HepG2 (cell line): ENCODE data around the gene ZCCHC17. TPM values are rescaled to one million over a fixed set of nuclear protein-coding genes. Genes with fewer than 3 reads are reported as not detected.

ENCODE experiments used
- AKAP8 ChIP-seq: sonication (generic); formaldehyde crosslinking; IDR thresholded peaks from 2 replicates; pipeline ENCODE4 v1.5.1; 2020; ENCODE audit warnings: mild to moderate bottlenecking, missing genetic modification reagents
- FOXK1 ChIP-seq: sonication (generic); formaldehyde crosslinking; IDR thresholded peaks from 2 replicates; pipeline ENCODE4 v1.4.0; 2020; ENCODE audit warnings: low read depth, missing genetic modification reagents, borderline replicate concordance
- HDAC1 ChIP-seq: sonication (generic); formaldehyde crosslinking; IDR thresholded peaks from 2 replicates; pipeline ENCODE4 v1.5.1; 2020; ENCODE audit warnings: mild to moderate bottlenecking, missing genetic modification reagents
- KDM5A ChIP-seq: fragments of 200-600 bp; sonication (generic); IDR thresholded peaks from 2 replicates; pipeline ENCODE4 v1.7.0; 2018; ENCODE audit warnings: antibody characterized with exemption, mild to moderate bottlenecking, low read length, borderline replicate concordance
- MAFG ChIP-seq: sonication (generic); formaldehyde crosslinking; IDR thresholded peaks from 2 replicates; pipeline ENCODE4 v1.5.1; 2020; ENCODE audit warnings: mild to moderate bottlenecking, missing genetic modification reagents
- MEIS2 ChIP-seq: sonication (generic); formaldehyde crosslinking; IDR thresholded peaks from 2 replicates; pipeline ENCODE4 v1.9.0; 2021; ENCODE audit warnings: mild to moderate bottlenecking, missing genetic modification reagents
- MTA1 ChIP-seq: sonication (generic); formaldehyde crosslinking; IDR thresholded peaks from 2 replicates; pipeline ENCODE4 v1.4.0; 2020; ENCODE audit warnings: missing genetic modification reagents, mild to moderate bottlenecking, borderline replicate concordance
- MXD3 ChIP-seq: IDR thresholded peaks from 2 replicates; pipeline ENCODE4 v1.6.1; 2016; ENCODE audit warnings: mild to moderate bottlenecking, missing biosample characterization, missing genetic modification reagents
- NFE2 ChIP-seq: sonication (generic); formaldehyde crosslinking; IDR thresholded peaks from 2 replicates; pipeline ENCODE4 v1.4.0; 2020; ENCODE audit warnings: missing genetic modification reagents
- NFKB2 ChIP-seq: sonication (generic); formaldehyde crosslinking; IDR thresholded peaks from 2 replicates; pipeline ENCODE4 v1.4.0; 2020; ENCODE audit warnings: missing genetic modification reagents, borderline replicate concordance
- POLR2AphosphoS5 ChIP-seq: IDR thresholded peaks from 2 replicates; pipeline ENCODE4 v1.6.1; 2012; ENCODE audit warnings: low read depth, low read length
- PRDM15 ChIP-seq: sonication (generic); formaldehyde crosslinking; IDR thresholded peaks from 2 replicates; pipeline ENCODE4 v1.4.0; 2020; ENCODE audit warnings: missing genetic modification reagents
- RFX5 ChIP-seq: IDR thresholded peaks from 2 replicates; pipeline ENCODE4 v1.6.1; 2011; ENCODE audit warnings: low read depth, low read length, improper control_type of control experiment
- SOX5 ChIP-seq: IDR thresholded peaks from 2 replicates; pipeline ENCODE4 v1.6.1; 2016; ENCODE audit warnings: borderline replicate concordance
- SOX6 ChIP-seq, 2 experiments: fragments of 450-650 bp in 1 of 2; sonication (generic) in 1 of 2; formaldehyde crosslinking in 1 of 2; IDR thresholded peaks; 2 replicates each; pipeline versions ENCODE4 v1.4.0 to v1.6.1; 2017 to 2020; ENCODE audit warnings: antibody characterized with exemption in 1 of 2, mild to moderate bottlenecking in 1 of 2, missing genetic modification reagents in 1 of 2
- SUZ12 ChIP-seq: fragments of 150-350 bp; IDR thresholded peaks from 2 replicates; pipeline ENCODE4 v1.6.1; 2014; ENCODE audit warnings: low read depth, low read length
- TAF1 ChIP-seq: sonication (generic); formaldehyde crosslinking; IDR thresholded peaks from 2 replicates; pipeline ENCODE4 v1.4.0; 2020; ENCODE audit warnings: missing genetic modification reagents
- TFDP1 ChIP-seq: IDR thresholded peaks from 2 replicates; pipeline ENCODE4 v1.6.1; 2016; ENCODE audit warnings: missing compliant biosample characterization, missing genetic modification reagents, borderline replicate concordance
- YEATS4 ChIP-seq: sonication (generic); formaldehyde crosslinking; IDR thresholded peaks from 2 replicates; pipeline ENCODE4 v1.4.0; 2020; ENCODE audit warnings: missing genetic modification reagents, borderline replicate concordance
- ZNF12 ChIP-seq: sonication (generic); formaldehyde crosslinking; IDR thresholded peaks from 2 replicates; pipeline ENCODE4 v1.5.0; 2020; ENCODE audit warnings: missing genetic modification reagents
- ZNF160 ChIP-seq: sonication (generic); formaldehyde crosslinking; IDR thresholded peaks from 2 replicates; pipeline ENCODE4 v1.8.0; 2022; ENCODE audit warnings: mild to moderate bottlenecking, inconsistent platforms, missing genetic modification reagents
- ZNF274 ChIP-seq: sonication (generic); formaldehyde crosslinking; IDR thresholded peaks from 2 replicates; pipeline ENCODE4 v1.5.1; 2020; ENCODE audit warnings: mild to moderate bottlenecking, missing genetic modification reagents
- ZNF792 ChIP-seq: IDR thresholded peaks from 2 replicates; pipeline ENCODE4 v1.6.1; 2016
- ZSCAN31 ChIP-seq: sonication (generic); formaldehyde crosslinking; IDR thresholded peaks from 2 replicates; pipeline ENCODE4 v1.5.0; 2020; ENCODE audit warnings: low read depth, mild to moderate bottlenecking, missing genetic modification reagents
- polyA plus RNA-seq, 8 experiments: library from polyadenylated mRNA; depleted of rRNA in 3 of 8; stranded (reverse) in 7 of 8; unstranded in 1 of 8; fragments of >200 nt; fragmentation: Illumina TruSeq in 4 of 8; extraction: Trizol in 4 of 8; gene quantifications; 2 replicates each; pipeline versions ENCODE4 v1.2.1 to v1.2.3, GENCODE V29; 2011 to 2016; ENCODE audit warnings: low read depth in 4 of 8, missing spikeins in 1 of 8, mixed read lengths in 1 of 8; ENCODE audit not compliant: insufficient read depth in 1 of 8
- total RNA-seq, 5 experiments: library from RNA; depleted of rRNA; stranded (reverse); fragments of >200 nt; fragmentation: Illumina TruSeq; extraction: Trizol; gene quantifications; 2 replicates each; pipeline ENCODE4 v1.2.3, GENCODE V29; 2016; ENCODE audit warnings: low read depth in 1 of 5

Gene ZCCHC17
- total and polyA plus RNA-seq, 2 of the 13 experiments (the other 11 are each of a cell fraction or from before 2014, with no cell fraction given) = 20.5 to 53.0 TPM

- 0 out of 2 replicates have a peak, but pooled peaks have one; percentile 20 for TF ChIP-seq ZNF792 (CRISPR knock-in tag)
- peak; percentile 58; the same call in 1 of the 2 replicates for TF ChIP-seq MTA1 (CRISPR knock-in tag)
- TF ChIP-seq ZNF12 = peak; percentile 57
- TF ChIP-seq ZSCAN31 (CRISPR knock-in tag) = peak; percentile 73; the same call in 1 of the 2 replicates
- peak; percentile 91 for TF ChIP-seq RFX5
- peak; percentile 33; the same call in 1 of the 2 replicates for TF ChIP-seq TFDP1 (CRISPR knock-in tag)
- no peak for TF ChIP-seq NFE2 (CRISPR knock-in tag)
- peak; percentile 37; the same call in 1 of the 2 replicates for TF ChIP-seq NFKB2 (CRISPR knock-in tag)
- 0 out of 2 replicates have a peak, but pooled peaks have one; percentile 19 for TF ChIP-seq PRDM15 (CRISPR knock-in tag)
- no peak for TF ChIP-seq ZNF160 (CRISPR knock-in tag)
- no peak for TF ChIP-seq SOX6 (IDR thresholded peaks at IDR 0.05)
- no peak for TF ChIP-seq SOX6 (CRISPR knock-in tag; IDR thresholded peaks at IDR 0.05)
- no peak; the same call in 1 of the 2 replicates for TF ChIP-seq MEIS2 (CRISPR knock-in tag)
- peak; percentile 71; the same call in 1 of the 2 replicates for TF ChIP-seq FOXK1
- peak; percentile 81 for TF ChIP-seq YEATS4 (CRISPR knock-in tag)
- no peak for TF ChIP-seq SUZ12
- TF ChIP-seq MXD3 (CRISPR knock-in tag) = peak; percentile 57; the same call in 1 of the 2 replicates
- peak; percentile 46; the same call in 1 of the 2 replicates for TF ChIP-seq ZNF274 (CRISPR knock-in tag)
- TF ChIP-seq KDM5A = peak; percentile 51; the same call in 1 of the 2 replicates
- no peak for TF ChIP-seq MAFG (CRISPR knock-in tag)
- TF ChIP-seq SOX5 (CRISPR knock-in tag) = no peak
- TF ChIP-seq TAF1 (CRISPR knock-in tag) = peak; percentile 97
- peak; percentile 95 for TF ChIP-seq POLR2AphosphoS5
- 0 out of 2 replicates have a peak, but pooled peaks have one; percentile 41 for TF ChIP-seq AKAP8 (CRISPR knock-in tag)
- peak; percentile 64 for TF ChIP-seq HDAC1 (CRISPR knock-in tag)
Observed at GRCh38 chr1:31296486-31297276, at the start of gene ZCCHC17, which contains the start of gene SNRNP40 (continued).
